Measurements from ENCODE around the gene ZC3H8.

DNA sequence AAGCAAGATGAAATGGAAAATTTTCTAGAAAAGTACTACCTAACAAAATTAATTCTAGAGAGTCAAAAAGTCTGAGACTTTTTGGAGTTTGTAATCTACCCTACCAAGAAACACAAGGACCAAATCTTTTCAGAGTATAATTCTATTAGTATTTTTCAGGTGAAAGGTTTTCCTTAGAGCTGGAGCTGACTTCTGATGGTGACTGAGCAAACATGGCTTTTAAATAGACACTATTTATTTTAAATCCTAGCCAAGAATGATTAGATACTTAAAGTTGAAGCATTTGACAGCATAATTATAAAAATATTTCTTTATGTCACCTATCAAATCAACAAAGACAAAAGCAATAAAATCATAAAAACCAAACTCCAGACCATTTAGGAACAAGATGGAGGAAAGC is 47.1 kb upstream of the ZC3H8 start:
- TF ChIP-seq, protein P1, sequence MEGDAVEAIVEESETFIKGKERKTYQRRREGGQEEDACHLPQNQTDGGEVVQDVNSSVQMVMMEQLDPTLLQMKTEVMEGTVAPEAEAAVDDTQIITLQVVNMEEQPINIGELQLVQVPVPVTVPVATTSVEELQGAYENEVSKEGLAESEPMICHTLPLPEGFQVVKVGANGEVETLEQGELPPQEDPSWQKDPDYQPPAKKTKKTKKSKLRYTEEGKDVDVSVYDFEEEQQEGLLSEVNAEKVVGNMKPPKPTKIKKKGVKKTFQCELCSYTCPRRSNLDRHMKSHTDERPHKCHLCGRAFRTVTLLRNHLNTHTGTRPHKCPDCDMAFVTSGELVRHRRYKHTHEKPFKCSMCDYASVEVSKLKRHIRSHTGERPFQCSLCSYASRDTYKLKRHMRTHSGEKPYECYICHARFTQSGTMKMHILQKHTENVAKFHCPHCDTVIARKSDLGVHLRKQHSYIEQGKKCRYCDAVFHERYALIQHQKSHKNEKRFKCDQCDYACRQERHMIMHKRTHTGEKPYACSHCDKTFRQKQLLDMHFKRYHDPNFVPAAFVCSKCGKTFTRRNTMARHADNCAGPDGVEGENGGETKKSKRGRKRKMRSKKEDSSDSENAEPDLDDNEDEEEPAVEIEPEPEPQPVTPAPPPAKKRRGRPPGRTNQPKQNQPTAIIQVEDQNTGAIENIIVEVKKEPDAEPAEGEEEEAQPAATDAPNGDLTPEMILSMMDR (IDR thresholded peaks at IDR 0.05; ENCODE audit: low read depth, low read length, poor library complexity, severe bottlenecking): no peak
- no peak for TF ChIP-seq EZH2phosphoT487 (IDR thresholded peaks at IDR 0.05; ENCODE audit: borderline replicate concordance, low read length)
